Loucy (cell line): Measurements from ENCODE around the gene DAPK1.

Experiments used
- EZH2phosphoT487 ChIP-seq: fragments of 200-600 bp; IDR thresholded peaks from 2 replicates; pipeline ENCODE4 v1.6.1; 2018; ENCODE audit warnings: antibody characterized with exemption, mild to moderate bottlenecking, moderate library complexity, borderline replicate concordance
- TF ChIP-seq, protein P1 (sequence below): fragments of 200-600 bp; sonication (generic); conservative IDR thresholded peaks from 2 replicates; pipeline ENCODE4 v1.5.1; 2014; ENCODE audit warnings: mild to moderate bottlenecking, antibody characterized with exemption, low read length

- TF ChIP-seq, protein P1, sequence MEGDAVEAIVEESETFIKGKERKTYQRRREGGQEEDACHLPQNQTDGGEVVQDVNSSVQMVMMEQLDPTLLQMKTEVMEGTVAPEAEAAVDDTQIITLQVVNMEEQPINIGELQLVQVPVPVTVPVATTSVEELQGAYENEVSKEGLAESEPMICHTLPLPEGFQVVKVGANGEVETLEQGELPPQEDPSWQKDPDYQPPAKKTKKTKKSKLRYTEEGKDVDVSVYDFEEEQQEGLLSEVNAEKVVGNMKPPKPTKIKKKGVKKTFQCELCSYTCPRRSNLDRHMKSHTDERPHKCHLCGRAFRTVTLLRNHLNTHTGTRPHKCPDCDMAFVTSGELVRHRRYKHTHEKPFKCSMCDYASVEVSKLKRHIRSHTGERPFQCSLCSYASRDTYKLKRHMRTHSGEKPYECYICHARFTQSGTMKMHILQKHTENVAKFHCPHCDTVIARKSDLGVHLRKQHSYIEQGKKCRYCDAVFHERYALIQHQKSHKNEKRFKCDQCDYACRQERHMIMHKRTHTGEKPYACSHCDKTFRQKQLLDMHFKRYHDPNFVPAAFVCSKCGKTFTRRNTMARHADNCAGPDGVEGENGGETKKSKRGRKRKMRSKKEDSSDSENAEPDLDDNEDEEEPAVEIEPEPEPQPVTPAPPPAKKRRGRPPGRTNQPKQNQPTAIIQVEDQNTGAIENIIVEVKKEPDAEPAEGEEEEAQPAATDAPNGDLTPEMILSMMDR, result no peak
- no peak for TF ChIP-seq EZH2phosphoT487
Measured at GRCh38 chr9:87501806-87502205, 4.1 kb downstream of the DAPK1 start.
